GM12878 (cell line): ENCODE measurements around the gene TSHZ2.

Experiments used
- GABPA ChIP-seq: IDR thresholded peaks from 2 replicates; pipeline ENCODE4 v1.6.1; 2014; ENCODE audit warnings: antibody characterized with exemption, low read depth, mild to moderate bottlenecking, inconsistent platforms
- NFYB ChIP-seq: IDR thresholded peaks from 2 replicates; pipeline ENCODE4 v1.6.1; 2011; ENCODE audit warnings: low read depth, mild to moderate bottlenecking, low read length, improper control_type of control experiment, moderate library complexity; ENCODE audit not compliant: insufficient read depth

DNA sequence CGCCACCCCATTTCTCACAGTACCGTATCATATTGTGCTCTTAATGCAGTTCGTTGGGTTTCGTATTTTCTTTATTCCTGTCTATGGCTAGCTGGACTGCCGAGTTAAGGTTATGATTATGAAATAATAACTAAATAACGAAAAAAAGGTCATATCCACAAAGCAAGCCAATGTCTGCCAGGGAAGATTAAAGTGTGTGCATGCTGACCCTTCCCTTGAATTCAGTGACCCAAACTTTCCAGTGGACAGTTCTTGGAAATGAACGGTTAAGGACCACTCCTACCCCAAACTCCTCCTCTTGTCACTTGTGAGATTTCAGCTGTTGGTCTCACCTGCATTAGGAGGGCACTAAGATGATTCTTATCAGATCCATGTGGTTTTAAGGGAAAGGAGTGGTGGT, 449.9 kb downstream of the TSHZ2 start:
- TF ChIP-seq NFYB: no peak
- no peak for TF ChIP-seq GABPA
